D721Med (cell line): ENCODE data around the gene GIPC1.

Experiments
- DNase-seq: peaks from one replicate; pipeline ENCODE4 v3.0.0; 2011; ENCODE audit warnings: low spot score; ENCODE audit not compliant: insufficient read length
- FAIRE-seq: peaks from 2 replicates; lab custom pipeline; 2011; peaks lifted over from hg19 to GRCh38; lab: Jason Lieb, UNC
- TF ChIP-seq, protein P1 (sequence below): IDR thresholded peaks from 2 replicates; pipeline ENCODE4 v1.5.1; 2012; ENCODE audit warnings: mild to moderate bottlenecking, control low read depth; ENCODE audit not compliant: insufficient read depth; ENCODE audit errors: missing control alignments

GIPC1 gene

DNA sequence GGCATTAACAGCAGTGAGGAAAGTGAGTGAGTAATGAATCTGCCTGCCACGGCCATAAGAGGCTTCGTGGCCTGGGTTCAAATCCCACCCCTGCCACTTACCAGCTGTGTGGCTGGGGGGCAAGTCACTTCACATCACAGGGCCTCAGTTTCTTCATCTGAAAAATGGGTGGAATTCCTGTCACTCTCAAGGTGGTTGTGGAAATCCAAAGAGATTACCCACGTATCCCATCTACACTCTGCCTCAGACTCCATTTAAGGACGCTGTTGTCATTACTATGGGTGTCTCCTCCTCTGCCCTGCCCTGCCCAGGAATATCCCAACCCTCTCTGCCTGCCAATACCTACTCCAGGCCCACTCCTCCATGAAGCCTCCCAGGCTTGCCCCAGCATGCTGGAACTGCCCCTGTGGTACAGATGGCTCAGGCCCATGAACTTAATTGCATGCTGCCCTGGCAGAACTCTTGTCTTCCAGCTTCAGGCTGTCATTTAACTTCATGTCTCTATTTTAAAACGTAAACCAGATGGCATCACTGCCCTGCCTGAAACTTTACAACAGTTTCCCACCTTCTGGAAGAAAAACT, 3.1 kb downstream of the GIPC1 start:
- DNase-seq (no peak), FAIRE-seq (no peak)
- TF ChIP-seq, protein P1, sequence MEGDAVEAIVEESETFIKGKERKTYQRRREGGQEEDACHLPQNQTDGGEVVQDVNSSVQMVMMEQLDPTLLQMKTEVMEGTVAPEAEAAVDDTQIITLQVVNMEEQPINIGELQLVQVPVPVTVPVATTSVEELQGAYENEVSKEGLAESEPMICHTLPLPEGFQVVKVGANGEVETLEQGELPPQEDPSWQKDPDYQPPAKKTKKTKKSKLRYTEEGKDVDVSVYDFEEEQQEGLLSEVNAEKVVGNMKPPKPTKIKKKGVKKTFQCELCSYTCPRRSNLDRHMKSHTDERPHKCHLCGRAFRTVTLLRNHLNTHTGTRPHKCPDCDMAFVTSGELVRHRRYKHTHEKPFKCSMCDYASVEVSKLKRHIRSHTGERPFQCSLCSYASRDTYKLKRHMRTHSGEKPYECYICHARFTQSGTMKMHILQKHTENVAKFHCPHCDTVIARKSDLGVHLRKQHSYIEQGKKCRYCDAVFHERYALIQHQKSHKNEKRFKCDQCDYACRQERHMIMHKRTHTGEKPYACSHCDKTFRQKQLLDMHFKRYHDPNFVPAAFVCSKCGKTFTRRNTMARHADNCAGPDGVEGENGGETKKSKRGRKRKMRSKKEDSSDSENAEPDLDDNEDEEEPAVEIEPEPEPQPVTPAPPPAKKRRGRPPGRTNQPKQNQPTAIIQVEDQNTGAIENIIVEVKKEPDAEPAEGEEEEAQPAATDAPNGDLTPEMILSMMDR, result no peak

DNA sequence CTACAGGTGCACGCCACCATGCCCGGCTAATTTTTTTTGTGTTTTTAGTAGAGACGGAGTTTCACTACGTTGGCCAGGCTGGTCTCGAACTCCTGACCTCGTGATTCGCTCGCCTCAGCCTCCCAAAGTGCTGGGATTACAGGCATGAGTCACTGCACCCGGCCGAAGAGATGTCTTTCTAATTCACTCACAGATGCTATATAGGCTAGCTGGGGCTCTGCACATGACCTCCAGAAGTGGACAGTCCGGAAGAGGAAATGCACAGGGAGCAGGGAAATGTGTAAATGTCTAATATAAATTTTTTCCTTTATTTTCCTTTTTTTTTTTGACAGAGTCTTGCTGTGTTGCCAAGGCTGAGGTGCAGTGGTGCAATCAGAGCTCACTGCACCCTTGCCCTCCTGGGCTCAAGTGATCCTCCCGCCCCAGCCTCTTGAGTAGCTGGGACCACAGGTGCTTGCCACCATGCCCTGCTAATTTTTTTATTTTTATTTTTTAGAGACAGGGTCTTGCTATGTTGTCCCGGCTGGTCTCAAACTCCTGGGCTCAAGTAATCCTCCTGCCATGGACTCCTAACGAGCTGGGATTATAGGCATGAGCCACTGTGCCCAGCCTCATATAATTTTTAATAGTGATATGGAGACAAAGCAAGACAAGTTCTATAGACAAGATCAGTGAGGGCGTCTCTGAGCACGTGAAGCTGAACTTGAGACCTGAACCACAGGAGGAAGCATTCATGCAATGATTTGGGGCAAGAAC, 8.4 kb downstream of the GIPC1 start:
- TF ChIP-seq, protein P1, result no peak
- DNase-seq (no peak), FAIRE-seq (no peak)

DNA sequence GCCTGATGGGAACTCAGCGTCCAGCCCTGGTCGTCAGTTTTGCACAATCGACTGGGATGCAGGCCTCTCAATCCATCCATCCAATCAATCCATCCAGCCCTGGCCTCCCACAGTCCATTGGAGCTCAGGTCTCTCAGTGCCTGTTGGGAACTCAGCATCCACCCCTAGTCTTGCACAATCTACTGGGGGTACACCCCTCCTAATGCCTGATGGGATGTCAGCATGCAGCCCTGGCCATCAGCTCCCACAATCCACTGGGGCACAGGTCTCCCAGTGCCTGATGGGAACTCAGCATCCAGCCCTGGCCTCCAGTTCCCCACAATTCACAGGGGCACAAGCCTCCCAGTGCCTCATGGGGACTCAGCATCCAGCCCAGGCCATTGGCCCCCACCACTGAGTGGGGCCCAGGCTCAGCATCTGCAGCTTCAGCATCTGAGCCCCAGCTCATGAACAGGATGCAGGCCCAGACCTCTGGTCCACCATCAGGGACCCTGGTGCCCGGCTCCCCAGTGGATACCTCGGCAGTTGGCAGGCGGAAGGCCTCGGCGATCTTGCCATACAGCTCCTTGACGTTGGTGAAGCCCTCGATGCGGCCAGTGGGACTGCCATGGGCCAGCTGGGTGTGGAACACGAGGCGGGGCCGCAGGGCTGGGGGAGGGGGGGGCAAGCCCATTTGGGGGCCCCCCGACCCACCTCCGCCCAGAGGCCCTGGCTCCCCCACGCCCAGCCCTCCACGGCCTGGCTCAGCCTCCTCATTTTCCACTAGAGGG, 13.6 kb downstream of the GIPC1 start:
- TF ChIP-seq, protein P1, result no peak
- FAIRE-seq (no peak), DNase-seq (no peak)

DNA sequence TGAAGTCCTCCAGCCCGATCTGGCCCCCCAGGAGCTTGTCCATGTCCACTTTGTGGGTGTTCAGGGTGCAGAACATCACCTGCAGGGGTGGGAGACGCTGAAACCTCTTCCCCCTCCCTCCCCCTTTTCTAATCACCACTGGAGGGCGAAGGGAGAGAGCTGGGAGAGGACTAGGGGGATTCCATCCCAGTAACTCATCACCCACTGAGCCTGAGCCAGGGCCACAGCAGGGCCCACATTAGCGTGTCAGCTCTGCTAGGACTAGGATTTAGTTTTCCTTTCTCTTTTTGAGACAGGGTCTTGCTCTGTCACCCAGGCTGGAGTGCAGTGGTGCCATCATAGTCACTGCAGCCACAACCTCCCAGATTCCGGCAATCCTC, 15.2 kb downstream of the GIPC1 start:
- DNase-seq, result no peak
- no peak for FAIRE-seq
- TF ChIP-seq, protein P1, result no peak

DNA sequence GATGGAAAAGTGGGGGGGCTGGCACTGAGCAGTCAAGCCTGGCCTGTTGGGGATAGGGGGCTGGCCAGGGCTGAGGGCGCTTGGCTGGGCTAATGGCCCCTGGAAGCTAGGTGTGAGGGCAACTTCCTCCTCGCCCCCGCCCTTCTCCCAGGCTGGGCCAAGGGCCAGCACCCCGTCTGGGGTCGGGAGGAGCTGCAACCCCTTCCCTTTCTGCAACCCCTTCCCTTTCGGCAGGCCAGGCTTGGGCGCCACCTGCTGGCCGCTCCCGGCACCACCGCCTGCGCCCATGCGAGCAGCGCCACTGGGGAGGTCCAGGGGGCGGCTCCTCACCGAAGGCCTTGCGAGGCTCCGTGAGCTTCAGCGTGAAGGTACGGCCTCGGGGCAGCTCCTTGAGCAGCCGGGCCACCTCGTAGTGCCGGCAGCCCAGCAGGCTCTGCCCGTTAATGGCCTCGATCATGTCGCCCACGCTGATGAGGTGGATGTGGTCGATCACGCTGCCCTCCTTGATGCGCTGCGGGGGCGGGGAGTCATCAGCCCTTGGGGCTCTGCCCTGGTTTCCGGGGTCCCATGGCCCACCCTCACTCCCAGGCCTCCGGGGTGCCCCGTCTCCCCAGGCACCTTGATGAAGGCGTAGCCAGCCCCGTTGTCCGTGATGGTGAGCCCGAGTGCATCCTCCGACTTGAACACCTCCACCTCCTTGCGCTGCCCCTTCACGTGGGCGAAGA, 15.8 kb downstream of the GIPC1 start:
- TF ChIP-seq, protein P1, result peak; percentile 71
- FAIRE-seq (no peak), DNase-seq (peak; percentile 92)

DNA sequence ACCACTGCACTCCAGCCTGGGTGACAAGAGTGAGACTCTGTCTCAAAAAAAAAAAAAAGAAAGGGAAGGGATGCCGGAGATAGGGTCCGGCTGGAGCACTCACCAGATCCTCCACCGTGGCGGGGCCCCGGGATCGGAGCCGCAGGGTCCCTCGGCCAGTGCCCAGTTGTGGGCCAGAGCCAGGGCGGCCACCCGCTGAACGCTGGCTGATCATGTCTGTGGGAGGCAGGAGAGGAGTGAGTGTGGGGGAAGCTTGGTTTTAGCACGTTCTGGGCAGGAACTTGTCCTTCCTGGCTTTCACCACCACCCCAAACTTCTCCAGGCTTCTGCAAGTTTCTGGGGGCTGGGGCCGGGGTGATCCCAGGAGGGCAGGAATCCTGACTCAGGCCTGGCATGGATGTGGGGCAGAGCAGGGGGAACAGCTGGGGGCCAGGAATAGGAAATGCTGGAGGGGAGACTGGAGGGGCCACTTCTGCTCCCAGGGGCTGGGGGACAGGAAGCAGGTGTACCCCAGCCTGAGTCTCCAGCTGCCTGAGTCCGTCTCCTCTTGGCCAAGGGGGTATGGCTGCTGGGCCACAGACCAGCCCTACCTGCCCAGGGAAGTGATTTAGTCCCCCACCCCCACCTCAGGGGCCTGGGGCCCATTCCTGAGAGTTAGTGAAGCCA, 16.5 kb downstream of the GIPC1 start:
- DNase-seq (no peak), FAIRE-seq (no peak)
- TF ChIP-seq, protein P1, result no peak
